Measurements from ENCODE around the gene LMF1.

DNA sequence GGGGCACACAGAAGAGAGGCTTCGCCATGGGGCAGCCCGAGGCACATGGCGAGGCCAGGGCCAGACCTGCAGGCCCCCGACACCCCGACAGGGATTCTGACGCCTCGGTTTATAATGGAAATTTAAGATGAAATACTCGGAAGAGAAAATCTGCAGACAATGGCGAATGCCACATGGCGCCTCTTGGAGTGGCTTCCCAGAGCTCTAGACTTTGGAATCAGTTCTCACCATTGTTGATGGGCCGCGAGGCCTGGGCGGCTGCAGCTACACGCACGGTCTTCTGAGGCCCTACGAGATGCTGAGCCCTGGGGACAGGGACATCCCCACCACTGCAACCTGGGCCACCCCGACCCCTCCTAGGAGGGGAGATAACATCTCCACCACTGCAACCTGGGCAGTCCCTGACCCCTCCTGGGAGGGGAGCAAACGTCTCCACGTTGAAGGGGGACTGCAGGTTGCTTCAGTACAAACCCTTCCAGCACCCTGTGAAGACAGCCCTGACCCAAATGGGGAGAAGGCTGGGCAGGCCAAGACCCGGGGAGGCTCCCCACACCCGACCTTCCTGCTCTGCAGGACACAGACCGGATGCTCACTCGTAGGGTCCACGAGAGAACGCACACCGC lies 56.9 kb downstream of the LMF1 start:
- TF ChIP-seq POLR2A (IDR thresholded peaks at IDR 0.05) = no peak
- TF ChIP-seq, protein P1, sequence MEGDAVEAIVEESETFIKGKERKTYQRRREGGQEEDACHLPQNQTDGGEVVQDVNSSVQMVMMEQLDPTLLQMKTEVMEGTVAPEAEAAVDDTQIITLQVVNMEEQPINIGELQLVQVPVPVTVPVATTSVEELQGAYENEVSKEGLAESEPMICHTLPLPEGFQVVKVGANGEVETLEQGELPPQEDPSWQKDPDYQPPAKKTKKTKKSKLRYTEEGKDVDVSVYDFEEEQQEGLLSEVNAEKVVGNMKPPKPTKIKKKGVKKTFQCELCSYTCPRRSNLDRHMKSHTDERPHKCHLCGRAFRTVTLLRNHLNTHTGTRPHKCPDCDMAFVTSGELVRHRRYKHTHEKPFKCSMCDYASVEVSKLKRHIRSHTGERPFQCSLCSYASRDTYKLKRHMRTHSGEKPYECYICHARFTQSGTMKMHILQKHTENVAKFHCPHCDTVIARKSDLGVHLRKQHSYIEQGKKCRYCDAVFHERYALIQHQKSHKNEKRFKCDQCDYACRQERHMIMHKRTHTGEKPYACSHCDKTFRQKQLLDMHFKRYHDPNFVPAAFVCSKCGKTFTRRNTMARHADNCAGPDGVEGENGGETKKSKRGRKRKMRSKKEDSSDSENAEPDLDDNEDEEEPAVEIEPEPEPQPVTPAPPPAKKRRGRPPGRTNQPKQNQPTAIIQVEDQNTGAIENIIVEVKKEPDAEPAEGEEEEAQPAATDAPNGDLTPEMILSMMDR (IDR thresholded peaks at IDR 0.05) = no peak
